B cell (primary cell): Measurements from ENCODE around the gene CCIN. TPM values are rescaled to one million over a fixed set of nuclear protein-coding genes. Genes with fewer than 3 reads are reported as not detected.

ENCODE experiments used
- ATAC-seq: fragments of 200-7000 bp; cut with Tn5 transposase; one replicate; pipeline ENCODE4 v1.10.0; 2021; ENCODE audit warnings: low read depth, mild to moderate bottlenecking, moderate number of reproducible peaks, moderate library complexity
- CTCF ChIA-PET: fragments of 350-600 bp; sonication (Branson Sonifier 250); formaldehyde crosslinking; loops from one replicate; lab custom pipeline; 2021; ENCODE audit warnings: antibody characterized with exemption, inconsistent platforms; lab: Charles Lee
- POLR2A ChIA-PET: fragments of 350-600 bp; sonication (Branson Sonifier 250); formaldehyde crosslinking; loops from one replicate; lab custom pipeline; 2021; ENCODE audit warnings: antibody characterized with exemption; lab: Charles Lee
- DNase-seq: peaks from one replicate; pipeline ENCODE4 v3.0.0; 2013
- H2AFZ ChIP-seq: 2 replicates; pipeline ENCODE4 v1.6.1; 2012; ENCODE audit warnings: mild to moderate bottlenecking, low read depth, low read length; ENCODE audit not compliant: insufficient read depth, poor library complexity, severe bottlenecking
- H3K27ac ChIP-seq, 2 donors: 1 replicate in 1 of 2; 2 replicates in 1 of 2; pipeline ENCODE4 v1.5.1; 2012 to 2013; ENCODE audit warnings: low read length in 2 of 2, mild to moderate bottlenecking in 2 of 2, moderate library complexity in 1 of 2
- H3K27me3 ChIP-seq, 4 experiments: fragments of 200-600 bp in 1 of 4; sonication (generic) in 1 of 4; replicated peaks in 1 of 4; 1 replicate in 2 of 4; 2 replicates in 2 of 4; pipeline versions ENCODE4 v1.6.1 to v1.7.0; 2013 to 2016; ENCODE audit warnings: low read length in 3 of 4, mild to moderate bottlenecking in 2 of 4, mixed read lengths in 1 of 4, moderate library complexity in 1 of 4; ENCODE audit not compliant: insufficient read depth in 4 of 4, control insufficient read depth in 3 of 4; ENCODE audit errors: control extremely low read depth in 1 of 4
- H3K36me3 ChIP-seq, 2 experiments: replicated peaks in 1 of 2; 1 replicate in 1 of 2; 2 replicates in 1 of 2; pipeline versions ENCODE4 v1.6.1 to v1.7.1; 2013; ENCODE audit warnings: low read length in 1 of 2; ENCODE audit not compliant: insufficient read depth in 2 of 2, control insufficient read depth in 1 of 2; ENCODE audit errors: control extremely low read depth in 1 of 2, extremely low read depth in 1 of 2
- H3K4me1 ChIP-seq, 2 donors: fragments of 200-600 bp in 1 of 2; sonication (generic) in 1 of 2; 1 replicate in 1 of 2; 2 replicates in 1 of 2; pipeline versions ENCODE4 v1.5.1 to v1.6.1; 2013 to 2017; ENCODE audit warnings: low read length in 2 of 2; ENCODE audit not compliant: control insufficient read depth in 2 of 2, insufficient read depth in 2 of 2
- H3K4me2 ChIP-seq: replicated peaks from 2 replicates; pipeline ENCODE3; 2012; ENCODE audit warnings: mild to moderate bottlenecking, low read depth, low read length; ENCODE audit not compliant: poor library complexity, severe bottlenecking
- H3K4me3 ChIP-seq, 5 experiments: fragments of 200-600 bp in 1 of 5; sonication (generic) in 1 of 5; 1 replicate in 3 of 5; 2 replicates in 2 of 5; pipeline versions ENCODE4 v1.5.1 to v1.7.0; 2011 to 2016; ENCODE audit warnings: low read length in 4 of 5, mild to moderate bottlenecking in 4 of 5, low read depth in 2 of 5, control low read depth in 1 of 5, moderate library complexity in 1 of 5; ENCODE audit not compliant: insufficient read depth in 1 of 5; ENCODE audit errors: control extremely low read depth in 1 of 5, extremely low read depth in 1 of 5
- H3K79me2 ChIP-seq: fragments of 200-600 bp; sonication (generic); one replicate; pipeline ENCODE4 v1.6.0; 2016; ENCODE audit warnings: low read length; ENCODE audit not compliant: control insufficient read depth, insufficient read depth
- H3K9ac ChIP-seq: fragments of 200-600 bp; sonication (generic); 2 replicates; pipeline ENCODE4 v1.6.1; 2017; ENCODE audit warnings: mild to moderate bottlenecking, low read length, moderate library complexity
- H3K9me3 ChIP-seq, 3 donors: one replicate each; pipeline versions ENCODE4 v1.6.1 to v1.7.1; 2013; ENCODE audit warnings: low read length in 2 of 3; ENCODE audit not compliant: control insufficient read depth in 2 of 3, insufficient read depth in 1 of 3; ENCODE audit errors: control extremely low read depth in 1 of 3
- H4K20me1 ChIP-seq: 2 replicates; pipeline ENCODE4 v1.6.0; 2012; ENCODE audit warnings: mild to moderate bottlenecking, low read length; ENCODE audit not compliant: insufficient read depth, control insufficient read depth, poor library complexity, severe bottlenecking
- H3K27ac Mint-ChIP-seq: one replicate; pipeline ENCODE4 v1.8.0; 2021; ENCODE audit warnings: mixed read lengths
- H3K27me3 Mint-ChIP-seq: one replicate; pipeline ENCODE4 v1.8.0; 2021; ENCODE audit warnings: mixed read lengths
- H3K4me1 Mint-ChIP-seq: one replicate; pipeline ENCODE4 v1.8.0; 2021; ENCODE audit warnings: mixed read lengths
- H3K4me3 Mint-ChIP-seq: one replicate; pipeline ENCODE4 v1.8.0; 2021; ENCODE audit warnings: mixed read lengths
- H3K9me3 Mint-ChIP-seq: one replicate; pipeline ENCODE4 v1.8.0; 2022; ENCODE audit warnings: mixed read lengths; ENCODE audit not compliant: insufficient read depth
- EZH2 ChIP-seq: IDR thresholded peaks from 2 replicates; pipeline ENCODE4 v1.6.1; 2012; ENCODE audit warnings: borderline replicate concordance, low read depth, mild to moderate bottlenecking, moderate library complexity, low read length; ENCODE audit not compliant: insufficient read depth, poor library complexity, severe bottlenecking
- WGBS: methylation state at CpG from one replicate; pipeline ENCODE4 v1.1.5; 2013; ENCODE audit warnings: missing lambda C conversion rate; ENCODE audit not compliant: insufficient coverage; 5-methylcytosine and 5-hydroxymethylcytosine counted together
- intact Hi-C: fragments of 100-400 bp; cut with micrococcal nuclease; formaldehyde crosslinking; loops from one replicate; pipeline ENCODE4 v1.10.0; 2022
- polyA plus RNA-seq: library from polyadenylated mRNA; depleted of rRNA; stranded (reverse); fragments of >200 nt; gene quantifications from 2 replicates; pipeline ENCODE4 v1.2.3, GENCODE V29; 2012
- total RNA-seq, 2 donors: library from RNA; stranded (reverse); fragments of 120-200 nt in 1 of 2; gene quantifications; 1 replicate in 1 of 2; 2 replicates in 1 of 2; pipeline versions ENCODE4 v1.2.3 to v1.2.4, GENCODE V29; 2013 to 2022
- TF ChIP-seq, protein P1 (sequence below): fragments of 200-600 bp; IDR thresholded peaks from one replicate; pipeline ENCODE4 v1.8.0; 2022; ENCODE audit warnings: antibody characterized with exemption, mild to moderate bottlenecking

CCIN gene
- total and polyA plus RNA-seq, 2 donors (not counting 1 experiment from before 2014, with no cell fraction given) = 0.15 TPM; not detected in 1

DNA sequence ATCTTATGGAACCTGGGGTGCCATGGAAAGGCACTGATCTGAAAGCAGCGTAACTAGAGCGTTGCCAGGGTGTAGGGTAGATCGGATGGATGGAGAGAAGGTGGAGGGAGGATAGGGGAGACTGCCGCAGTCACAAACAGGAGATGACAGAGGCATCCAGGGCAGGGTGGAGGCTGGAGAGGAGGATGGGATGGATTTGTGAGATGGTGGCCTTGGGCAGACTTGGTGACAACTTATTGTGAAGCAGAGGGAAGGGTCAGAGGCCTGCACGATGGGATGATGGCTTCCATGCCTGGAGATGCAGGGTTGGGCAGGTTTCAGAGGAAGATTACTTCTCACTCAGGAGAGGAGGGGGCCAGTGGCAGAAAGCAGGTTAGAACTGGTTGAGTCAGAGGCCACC, 30.3 kb upstream of the CCIN start:
- Histone ChIP-seq H4K20me1 (peaks cover 23% of the 10 kb centered on the region), H2AFZ (no peak overlapping the region), H3K9me3 (no peaks in the 10 kb centered on the region), H3K36me3 (peaks cover 0 to 20% of the 10 kb centered on the region in 2 experiments), H3K27ac (no peak overlapping the region), H3K27me3 (no peaks in the 10 kb centered on the region), H3K4me1 (peaks cover 63 to 64% of the 10 kb centered on the region in 2 donors), H3K79me2 (peaks cover 57% of the 10 kb centered on the region), H3K4me2 (no peak overlapping the region), H3K9ac (no peak overlapping the region), H3K4me3 (no peak overlapping the region)
- Mint-ChIP-seq H3K9me3 (no peaks in the 10 kb centered on the region), H3K4me3 (peak overlapping the region; percentile 32), H3K27me3 (no peaks in the 10 kb centered on the region), H3K27ac (peak overlapping the region; percentile 77), H3K4me1 (peaks cover 74% of the 10 kb centered on the region)
- no peak for DNase-seq
- ChIA-PET CTCF (interaction anchor here (3.9 to 4.3 kb wide), 2 partner anchors 28 to 36 kb away, joined by 31 to 50 read pairs; partner anchors contain the start of gene CCIN), POLR2A (no interaction called here)
- no peak for ATAC-seq
- intact Hi-C loops = loop anchor here (5.0 kb wide), 1 partner anchor 118 kb away; the partner anchor contains the start of gene GNE
- WGBS = 98% methylated on average over 4 of the region's 5 CpGs
- TF ChIP-seq EZH2 = no peak
- TF ChIP-seq, protein P1, sequence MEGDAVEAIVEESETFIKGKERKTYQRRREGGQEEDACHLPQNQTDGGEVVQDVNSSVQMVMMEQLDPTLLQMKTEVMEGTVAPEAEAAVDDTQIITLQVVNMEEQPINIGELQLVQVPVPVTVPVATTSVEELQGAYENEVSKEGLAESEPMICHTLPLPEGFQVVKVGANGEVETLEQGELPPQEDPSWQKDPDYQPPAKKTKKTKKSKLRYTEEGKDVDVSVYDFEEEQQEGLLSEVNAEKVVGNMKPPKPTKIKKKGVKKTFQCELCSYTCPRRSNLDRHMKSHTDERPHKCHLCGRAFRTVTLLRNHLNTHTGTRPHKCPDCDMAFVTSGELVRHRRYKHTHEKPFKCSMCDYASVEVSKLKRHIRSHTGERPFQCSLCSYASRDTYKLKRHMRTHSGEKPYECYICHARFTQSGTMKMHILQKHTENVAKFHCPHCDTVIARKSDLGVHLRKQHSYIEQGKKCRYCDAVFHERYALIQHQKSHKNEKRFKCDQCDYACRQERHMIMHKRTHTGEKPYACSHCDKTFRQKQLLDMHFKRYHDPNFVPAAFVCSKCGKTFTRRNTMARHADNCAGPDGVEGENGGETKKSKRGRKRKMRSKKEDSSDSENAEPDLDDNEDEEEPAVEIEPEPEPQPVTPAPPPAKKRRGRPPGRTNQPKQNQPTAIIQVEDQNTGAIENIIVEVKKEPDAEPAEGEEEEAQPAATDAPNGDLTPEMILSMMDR = no peak
